ENCODE measurements around the gene SEC14L3. TPM values are rescaled to one million over a fixed set of nuclear protein-coding genes. Genes with fewer than 3 reads are reported as not detected.

SEC14L3 gene
- total RNA-seq, 1 experiment from 2014 or later, result not detected

DNA sequence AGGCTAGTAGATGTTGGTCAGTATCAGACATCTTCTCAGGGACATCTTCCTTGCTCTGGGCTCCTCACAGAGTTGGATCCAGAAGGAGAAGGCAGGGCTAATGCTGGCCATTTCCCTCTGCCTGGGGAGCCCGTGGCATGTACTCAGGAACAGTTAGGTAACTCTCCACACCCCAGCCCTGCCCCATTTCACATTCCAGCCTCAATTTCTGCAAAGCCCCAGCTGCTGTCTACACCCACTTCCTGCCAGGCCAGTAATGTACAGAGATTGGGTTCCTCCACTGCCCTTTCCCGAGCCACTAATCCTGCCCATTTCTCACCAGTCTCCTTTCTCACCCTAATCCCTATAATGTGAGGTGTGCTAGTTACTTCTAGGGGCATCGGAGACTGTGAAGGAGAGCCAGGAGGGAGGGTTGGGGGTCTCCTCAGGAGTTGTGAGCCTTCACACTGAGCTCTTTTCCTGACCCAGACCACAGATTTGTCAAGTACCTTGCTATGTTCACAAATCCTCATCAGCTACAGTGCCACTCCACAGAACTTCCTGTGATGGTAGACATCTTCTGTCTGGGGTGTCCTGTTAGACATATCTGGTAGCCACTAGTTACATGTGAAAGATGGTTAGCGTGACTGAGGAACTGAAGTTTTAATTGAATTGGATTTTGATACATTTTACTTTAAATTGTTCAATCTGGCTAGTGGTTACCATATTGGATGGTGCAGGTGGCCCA is 1.3 kb upstream of the SEC14L3 start:
- no peaks in the 10 kb centered on the region; the same call in 1 of the 2 replicates for H3K27me3 Mint-ChIP-seq (ENCODE audit: low read depth)

DNA sequence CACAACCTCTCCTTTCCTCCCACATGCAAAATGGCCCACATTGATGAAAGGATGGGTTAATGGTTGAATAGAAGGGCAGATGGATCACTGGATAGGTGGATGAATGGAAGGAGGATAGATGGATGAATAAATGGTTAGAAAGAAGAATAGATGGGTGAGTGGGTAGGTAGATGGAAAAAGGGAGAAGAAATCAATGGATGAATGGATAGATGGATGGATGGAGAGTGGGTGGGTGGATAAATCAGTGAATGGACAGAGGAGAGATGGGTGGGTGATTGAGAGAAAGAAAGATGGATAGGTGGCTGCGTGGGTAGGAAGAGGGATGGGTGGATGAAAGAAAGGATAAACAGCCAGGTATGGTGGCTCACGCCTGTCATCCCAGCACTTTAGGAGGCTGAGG is 1.2 kb downstream of the SEC14L3 start:
- Mint-ChIP-seq H3K4me3 (no peak overlapping the region), H3K36me3 (no peaks in the 10 kb centered on the region), H3K27ac (no peak overlapping the region), H3K4me1 (no peaks in the 10 kb centered on the region), H3K27me3 (ENCODE audit: low read depth) (peaks cover 5% of the 10 kb centered on the region), H3K9me3 (no peaks in the 10 kb centered on the region)
- ChIA-PET CTCF (no interaction called here), POLR2A (no interaction called here)
- ATAC-seq (no peak), DNase-seq (ENCODE audit: low spot score) (no peak)
- TF ChIP-seq, protein P1, sequence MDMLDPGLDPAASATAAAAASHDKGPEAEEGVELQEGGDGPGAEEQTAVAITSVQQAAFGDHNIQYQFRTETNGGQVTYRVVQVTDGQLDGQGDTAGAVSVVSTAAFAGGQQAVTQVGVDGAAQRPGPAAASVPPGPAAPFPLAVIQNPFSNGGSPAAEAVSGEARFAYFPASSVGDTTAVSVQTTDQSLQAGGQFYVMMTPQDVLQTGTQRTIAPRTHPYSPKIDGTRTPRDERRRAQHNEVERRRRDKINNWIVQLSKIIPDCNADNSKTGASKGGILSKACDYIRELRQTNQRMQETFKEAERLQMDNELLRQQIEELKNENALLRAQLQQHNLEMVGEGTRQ (CRISPR knock-in tag; IDR thresholded peaks at IDR 0.05), result no peak
- no peak for TF ChIP-seq TP53 (CRISPR knock-in tag; IDR thresholded peaks at IDR 0.05)
- TF ChIP-seq, protein P2, sequence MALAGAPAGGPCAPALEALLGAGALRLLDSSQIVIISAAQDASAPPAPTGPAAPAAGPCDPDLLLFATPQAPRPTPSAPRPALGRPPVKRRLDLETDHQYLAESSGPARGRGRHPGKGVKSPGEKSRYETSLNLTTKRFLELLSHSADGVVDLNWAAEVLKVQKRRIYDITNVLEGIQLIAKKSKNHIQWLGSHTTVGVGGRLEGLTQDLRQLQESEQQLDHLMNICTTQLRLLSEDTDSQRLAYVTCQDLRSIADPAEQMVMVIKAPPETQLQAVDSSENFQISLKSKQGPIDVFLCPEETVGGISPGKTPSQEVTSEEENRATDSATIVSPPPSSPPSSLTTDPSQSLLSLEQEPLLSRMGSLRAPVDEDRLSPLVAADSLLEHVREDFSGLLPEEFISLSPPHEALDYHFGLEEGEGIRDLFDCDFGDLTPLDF (CRISPR knock-in tag; IDR thresholded peaks at IDR 0.05), result no peak
- TF ChIP-seq EMX1 (CRISPR knock-in tag; IDR thresholded peaks at IDR 0.05), result no peak
- no peak for TF ChIP-seq GTF2I (CRISPR knock-in tag; conservative IDR thresholded peaks at IDR 0.05)
- no peak for TF ChIP-seq FOXK1 (CRISPR knock-in tag; IDR thresholded peaks at IDR 0.05)
- TF ChIP-seq RORB (CRISPR knock-in tag; IDR thresholded peaks at IDR 0.05), result no peak
- TF ChIP-seq, protein P3, sequence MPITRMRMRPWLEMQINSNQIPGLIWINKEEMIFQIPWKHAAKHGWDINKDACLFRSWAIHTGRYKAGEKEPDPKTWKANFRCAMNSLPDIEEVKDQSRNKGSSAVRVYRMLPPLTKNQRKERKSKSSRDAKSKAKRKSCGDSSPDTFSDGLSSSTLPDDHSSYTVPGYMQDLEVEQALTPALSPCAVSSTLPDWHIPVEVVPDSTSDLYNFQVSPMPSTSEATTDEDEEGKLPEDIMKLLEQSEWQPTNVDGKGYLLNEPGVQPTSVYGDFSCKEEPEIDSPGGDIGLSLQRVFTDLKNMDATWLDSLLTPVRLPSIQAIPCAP (CRISPR knock-in tag; IDR thresholded peaks at IDR 0.05), result no peak
- TF ChIP-seq, protein P4, sequence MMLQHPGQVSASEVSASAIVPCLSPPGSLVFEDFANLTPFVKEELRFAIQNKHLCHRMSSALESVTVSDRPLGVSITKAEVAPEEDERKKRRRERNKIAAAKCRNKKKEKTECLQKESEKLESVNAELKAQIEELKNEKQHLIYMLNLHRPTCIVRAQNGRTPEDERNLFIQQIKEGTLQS (CRISPR knock-in tag; conservative IDR thresholded peaks at IDR 0.05), result no peak
- TF ChIP-seq CREB1 (CRISPR knock-in tag; IDR thresholded peaks at IDR 0.05), result no peak
- no peak for TF ChIP-seq MYBL2 (CRISPR knock-in tag; IDR thresholded peaks at IDR 0.05)
- TF ChIP-seq, protein P5, sequence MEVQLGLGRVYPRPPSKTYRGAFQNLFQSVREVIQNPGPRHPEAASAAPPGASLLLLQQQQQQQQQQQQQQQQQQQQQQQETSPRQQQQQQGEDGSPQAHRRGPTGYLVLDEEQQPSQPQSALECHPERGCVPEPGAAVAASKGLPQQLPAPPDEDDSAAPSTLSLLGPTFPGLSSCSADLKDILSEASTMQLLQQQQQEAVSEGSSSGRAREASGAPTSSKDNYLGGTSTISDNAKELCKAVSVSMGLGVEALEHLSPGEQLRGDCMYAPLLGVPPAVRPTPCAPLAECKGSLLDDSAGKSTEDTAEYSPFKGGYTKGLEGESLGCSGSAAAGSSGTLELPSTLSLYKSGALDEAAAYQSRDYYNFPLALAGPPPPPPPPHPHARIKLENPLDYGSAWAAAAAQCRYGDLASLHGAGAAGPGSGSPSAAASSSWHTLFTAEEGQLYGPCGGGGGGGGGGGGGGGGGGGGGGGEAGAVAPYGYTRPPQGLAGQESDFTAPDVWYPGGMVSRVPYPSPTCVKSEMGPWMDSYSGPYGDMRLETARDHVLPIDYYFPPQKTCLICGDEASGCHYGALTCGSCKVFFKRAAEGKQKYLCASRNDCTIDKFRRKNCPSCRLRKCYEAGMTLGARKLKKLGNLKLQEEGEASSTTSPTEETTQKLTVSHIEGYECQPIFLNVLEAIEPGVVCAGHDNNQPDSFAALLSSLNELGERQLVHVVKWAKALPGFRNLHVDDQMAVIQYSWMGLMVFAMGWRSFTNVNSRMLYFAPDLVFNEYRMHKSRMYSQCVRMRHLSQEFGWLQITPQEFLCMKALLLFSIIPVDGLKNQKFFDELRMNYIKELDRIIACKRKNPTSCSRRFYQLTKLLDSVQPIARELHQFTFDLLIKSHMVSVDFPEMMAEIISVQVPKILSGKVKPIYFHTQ (CRISPR knock-in tag; IDR thresholded peaks at IDR 0.05), result no peak
- TF ChIP-seq, protein P6, sequence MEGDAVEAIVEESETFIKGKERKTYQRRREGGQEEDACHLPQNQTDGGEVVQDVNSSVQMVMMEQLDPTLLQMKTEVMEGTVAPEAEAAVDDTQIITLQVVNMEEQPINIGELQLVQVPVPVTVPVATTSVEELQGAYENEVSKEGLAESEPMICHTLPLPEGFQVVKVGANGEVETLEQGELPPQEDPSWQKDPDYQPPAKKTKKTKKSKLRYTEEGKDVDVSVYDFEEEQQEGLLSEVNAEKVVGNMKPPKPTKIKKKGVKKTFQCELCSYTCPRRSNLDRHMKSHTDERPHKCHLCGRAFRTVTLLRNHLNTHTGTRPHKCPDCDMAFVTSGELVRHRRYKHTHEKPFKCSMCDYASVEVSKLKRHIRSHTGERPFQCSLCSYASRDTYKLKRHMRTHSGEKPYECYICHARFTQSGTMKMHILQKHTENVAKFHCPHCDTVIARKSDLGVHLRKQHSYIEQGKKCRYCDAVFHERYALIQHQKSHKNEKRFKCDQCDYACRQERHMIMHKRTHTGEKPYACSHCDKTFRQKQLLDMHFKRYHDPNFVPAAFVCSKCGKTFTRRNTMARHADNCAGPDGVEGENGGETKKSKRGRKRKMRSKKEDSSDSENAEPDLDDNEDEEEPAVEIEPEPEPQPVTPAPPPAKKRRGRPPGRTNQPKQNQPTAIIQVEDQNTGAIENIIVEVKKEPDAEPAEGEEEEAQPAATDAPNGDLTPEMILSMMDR (IDR thresholded peaks at IDR 0.05), result no peak
- TF ChIP-seq CBFB (CRISPR knock-in tag; IDR thresholded peaks at IDR 0.05; ENCODE audit: low read depth), result no peak

More for the DNA sequence above, 1.3 kb upstream of the SEC14L3 start:
- Mint-ChIP-seq H3K4me1 (peaks cover 5% of the 10 kb centered on the region), H3K27ac (no peak overlapping the region), H3K4me3 (no peak overlapping the region), H3K9me3 (no peaks in the 10 kb centered on the region), H3K36me3 (no peaks in the 10 kb centered on the region)
- ChIA-PET CTCF (no interaction called here), POLR2A (no interaction called here)
- DNase-seq (ENCODE audit: low spot score), result no peak
- TF ChIP-seq ZNF121 (CRISPR knock-in tag; IDR thresholded peaks at IDR 0.05) (no peak), ZNF263 (CRISPR knock-in tag; IDR thresholded peaks at IDR 0.05; ENCODE audit: low read depth) (no peak), PRRX2 (CRISPR knock-in tag; IDR thresholded peaks at IDR 0.05) (no peak), GRHL2 (CRISPR knock-in tag; IDR thresholded peaks at IDR 0.05; ENCODE audit: insufficient replicate concordance, severe bottlenecking) (no peak)
- TF ChIP-seq, protein P7, sequence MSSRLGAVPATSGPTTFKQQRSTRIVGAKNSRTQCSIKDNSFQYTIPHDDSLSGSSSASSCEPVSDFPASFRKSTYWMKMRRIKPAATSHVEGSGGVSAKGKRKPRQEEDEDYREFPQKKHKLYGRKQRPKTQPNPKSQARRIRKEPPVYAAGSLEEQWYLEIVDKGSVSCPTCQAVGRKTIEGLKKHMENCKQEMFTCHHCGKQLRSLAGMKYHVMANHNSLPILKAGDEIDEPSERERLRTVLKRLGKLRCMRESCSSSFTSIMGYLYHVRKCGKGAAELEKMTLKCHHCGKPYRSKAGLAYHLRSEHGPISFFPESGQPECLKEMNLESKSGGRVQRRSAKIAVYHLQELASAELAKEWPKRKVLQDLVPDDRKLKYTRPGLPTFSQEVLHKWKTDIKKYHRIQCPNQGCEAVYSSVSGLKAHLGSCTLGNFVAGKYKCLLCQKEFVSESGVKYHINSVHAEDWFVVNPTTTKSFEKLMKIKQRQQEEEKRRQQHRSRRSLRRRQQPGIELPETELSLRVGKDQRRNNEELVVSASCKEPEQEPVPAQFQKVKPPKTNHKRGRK (CRISPR knock-in tag; IDR thresholded peaks at IDR 0.05; ENCODE audit: borderline replicate concordance), result no peak
- TF ChIP-seq, protein P4 (CRISPR knock-in tag; conservative IDR thresholded peaks at IDR 0.05), result no peak
- no peak for ATAC-seq

Data from WTC11 (cell line).